CD4-positive, alpha-beta T cell treated with Interleukin-15 for 4 hours (primary cell): ENCODE measurements around the gene FRMPD1.
A peak's percentile ranks its signal among the peaks of the same experiment; 100 is the strongest.

Experiments
- DNase-seq: peaks from one replicate; pipeline ENCODE4 v3.0.0-alpha.2; 2020; ENCODE audit warnings: low spot score

Gene FRMPD1

DNA sequence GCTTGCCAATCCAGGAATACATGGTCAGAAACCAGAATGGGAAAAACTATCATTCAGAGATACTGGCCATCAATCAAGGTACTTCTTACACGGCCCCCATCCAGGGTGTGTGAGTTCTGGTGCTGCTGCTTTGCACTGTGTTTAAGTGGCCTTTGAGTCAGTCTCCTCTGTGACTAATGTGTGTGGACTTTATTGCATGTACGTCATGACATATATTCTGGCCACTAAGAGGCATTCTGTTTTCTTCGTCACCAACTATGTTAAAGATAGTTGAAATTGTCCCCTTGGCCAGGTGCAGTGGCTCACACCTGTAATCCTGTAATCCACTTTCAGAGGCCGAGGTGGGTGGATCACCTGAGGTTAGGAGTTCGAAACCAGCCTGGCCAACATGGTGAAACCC lies 125.6 kb downstream of the FRMPD1 start:
- no peak for DNase-seq

DNA sequence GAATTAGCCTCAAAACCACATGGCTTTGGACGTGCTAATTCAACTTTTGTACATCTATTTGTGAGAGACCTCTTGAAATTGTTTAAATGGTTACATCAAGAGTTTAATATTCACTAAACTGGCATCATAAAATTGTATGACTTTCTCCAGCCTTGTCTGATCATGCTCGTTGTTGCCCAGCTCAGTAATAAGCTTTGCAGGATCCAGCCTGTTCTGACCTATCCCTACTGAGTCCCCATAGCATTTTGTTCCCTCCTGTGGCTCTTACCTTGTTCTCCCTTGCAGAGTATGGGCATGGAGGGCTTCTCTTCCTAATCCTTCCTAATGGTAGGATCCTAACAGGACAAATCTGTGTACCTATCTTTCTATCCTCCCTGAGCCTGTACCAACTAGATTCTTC lies 127.8 kb downstream of the FRMPD1 start:
- no peak for DNase-seq

DNA sequence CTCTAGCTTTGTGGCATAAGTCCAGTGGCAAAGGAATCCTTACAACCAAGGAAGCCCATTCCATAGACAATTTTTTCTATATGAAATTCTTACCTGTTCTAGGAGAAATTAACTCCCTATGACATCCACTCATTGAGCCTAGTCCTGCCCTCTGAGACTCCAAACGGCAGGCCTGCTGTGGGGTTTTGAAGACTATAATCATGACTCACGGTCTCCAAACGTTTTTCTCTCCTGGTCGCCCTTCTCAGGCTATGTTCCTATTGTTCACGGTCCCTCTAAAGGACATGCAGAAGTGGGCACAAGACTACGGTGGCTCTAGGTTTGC lies 133.5 kb downstream of the FRMPD1 start:
- DNase-seq: no peak

DNA sequence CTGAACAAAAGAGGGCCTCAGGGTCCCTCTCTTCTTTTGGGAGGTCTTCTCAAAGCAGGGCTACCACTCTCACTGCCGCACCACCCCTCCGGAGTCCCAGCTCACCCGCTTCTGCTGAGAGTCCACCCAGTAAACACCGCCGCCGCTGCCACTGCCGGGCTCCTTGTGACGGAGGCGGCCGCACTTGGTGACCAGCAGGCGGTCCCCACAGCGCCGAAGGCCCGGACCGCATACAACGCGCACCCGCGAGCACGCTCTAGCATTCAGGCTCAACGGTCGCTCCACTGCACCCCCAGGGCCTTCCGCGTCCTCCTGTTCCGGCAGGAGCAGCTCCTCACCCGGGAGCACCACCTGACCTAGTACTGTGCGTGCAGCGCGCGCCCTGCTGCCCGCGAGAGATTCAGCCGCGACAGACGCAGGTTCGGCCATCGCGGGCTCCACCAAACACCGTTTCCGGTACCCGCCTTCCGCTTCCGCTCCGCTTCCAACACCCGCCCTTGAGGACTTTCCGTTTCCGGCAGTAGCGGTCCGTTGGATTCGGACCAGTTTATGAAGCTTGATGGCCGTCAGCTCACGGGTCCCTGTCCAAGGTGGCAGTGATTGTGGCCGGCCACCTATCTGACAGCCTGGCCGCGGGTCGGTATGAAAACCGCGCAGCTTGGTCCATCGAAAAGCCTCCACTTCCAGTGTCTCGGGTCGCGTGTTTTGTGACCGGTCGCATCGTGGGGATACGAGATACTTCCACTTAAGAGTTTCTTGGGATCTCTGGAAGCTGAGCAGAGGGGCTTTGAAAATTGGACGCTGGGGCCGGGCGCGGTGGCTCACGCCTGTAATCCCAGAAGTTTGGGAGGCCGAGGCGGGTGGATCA lies 134.1 kb downstream of the FRMPD1 start, which contains the start of gene EXOSC3:
Gene EXOSC3, minus strand, starts transcription at position 449 of the 868 bp plus-strand sequence. Its CDS starts 20 bp downstream, at position 429.
- DNase-seq: peak; percentile 84

DNA sequence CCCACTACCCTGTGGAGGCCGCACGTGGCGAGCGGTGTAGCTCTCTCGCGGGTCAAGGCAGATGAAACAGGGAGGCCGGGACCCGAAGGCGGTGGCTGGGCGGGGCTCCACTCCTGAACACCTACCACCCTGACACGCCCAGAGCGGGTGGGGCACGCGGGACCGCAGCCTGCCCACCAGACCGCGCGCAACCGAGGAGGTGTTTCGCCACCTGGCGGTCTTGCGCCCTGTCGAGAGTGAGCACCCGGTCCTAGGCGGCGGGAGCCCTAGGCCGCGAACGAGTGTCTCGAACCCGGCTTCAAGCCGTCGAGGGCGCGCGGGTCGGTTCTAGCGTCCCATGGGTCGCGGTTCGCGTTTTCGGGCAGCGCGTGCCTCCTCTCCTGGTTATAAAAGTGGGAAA lies 136.3 kb downstream of the FRMPD1 start:
- no peak for DNase-seq

DNA sequence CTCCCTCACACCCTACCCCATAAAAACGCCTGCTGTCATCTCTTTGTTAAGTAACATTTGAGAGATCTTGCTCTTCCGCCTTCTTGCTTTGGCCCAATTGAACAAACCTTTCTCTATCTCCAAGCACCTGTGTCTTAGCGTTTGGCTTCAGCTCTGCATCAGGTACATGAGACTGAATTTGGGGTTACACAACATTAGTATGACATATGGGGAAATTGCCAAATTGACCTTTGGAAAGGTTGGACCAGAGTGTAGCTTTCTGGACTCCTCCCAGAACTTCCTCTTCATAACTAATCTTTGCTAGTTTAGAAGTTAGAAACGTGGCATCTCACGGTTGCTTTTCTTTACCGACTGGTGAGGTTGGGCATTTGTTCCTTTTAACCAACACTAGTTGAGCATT lies 137.6 kb downstream of the FRMPD1 start:
- no peak for DNase-seq

DNA sequence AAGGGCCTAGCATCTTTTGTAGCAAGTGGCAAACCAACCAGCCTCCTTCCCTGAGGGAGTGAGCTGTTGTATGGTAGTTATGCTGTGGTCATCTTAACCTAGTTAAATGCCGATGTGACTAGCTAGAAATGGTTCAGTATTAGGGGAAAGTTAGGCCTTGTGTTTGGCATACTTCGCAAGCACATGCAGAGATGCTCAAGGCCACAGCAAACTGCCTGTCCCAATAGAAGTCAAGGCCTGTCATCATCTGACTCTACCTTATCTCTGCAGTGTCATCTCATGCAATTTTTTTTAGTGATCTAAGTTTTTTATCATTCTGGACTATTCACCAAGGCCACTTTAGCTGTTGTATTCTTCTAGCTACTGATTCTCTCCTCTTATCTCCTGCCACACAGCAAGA lies 139.3 kb downstream of the FRMPD1 start:
- no peak for DNase-seq

DNA sequence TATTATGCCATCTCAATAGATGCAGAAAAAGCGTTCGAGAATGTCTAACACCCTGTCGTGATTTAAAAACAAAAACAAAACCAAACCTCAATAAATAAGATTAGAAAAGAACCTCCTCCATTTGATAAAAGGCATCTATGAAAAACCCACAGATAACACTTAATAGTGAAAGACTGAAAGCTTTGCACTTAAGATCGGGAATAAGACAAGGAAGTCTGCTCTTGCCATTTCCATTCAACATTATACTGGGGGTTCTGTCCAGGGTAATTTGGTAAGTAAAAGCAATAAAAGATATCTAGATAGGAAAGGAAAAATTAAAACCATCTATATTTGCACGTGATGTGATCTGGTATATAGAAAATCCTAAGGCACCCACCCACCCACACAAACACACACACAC lies 141.4 kb downstream of the FRMPD1 start:
- no peak for DNase-seq

DNA sequence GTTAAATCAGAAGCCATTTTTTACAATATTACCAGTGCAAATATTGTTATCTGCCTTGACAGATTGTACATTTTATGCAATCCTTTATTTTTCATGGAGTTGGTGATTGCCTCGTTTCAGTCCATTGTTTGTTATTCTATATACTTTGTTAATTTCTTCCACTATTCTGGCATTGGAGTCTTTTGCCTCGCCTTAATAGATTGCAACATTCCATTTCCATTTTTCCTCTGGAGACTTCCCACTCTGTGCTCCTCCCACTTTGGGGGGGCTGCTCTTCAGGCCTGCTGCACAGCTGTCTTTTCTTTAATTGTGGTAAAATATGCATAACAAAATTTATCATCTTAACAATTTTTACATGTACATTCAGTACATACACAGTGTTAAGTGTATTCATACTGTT lies 145.5 kb downstream of the FRMPD1 start:
- DNase-seq: no peak
